SU-DHL-6 (cell line): ENCODE measurements around the gene TJP1.

Experiments
- H2AFZ ChIP-seq: fragments of 200-600 bp; sonication (generic); 2 replicates; pipeline ENCODE4 v1.6.1; 2014; ENCODE audit warnings: low read depth, mild to moderate bottlenecking, moderate library complexity, mixed read lengths, antibody characterized with exemption, low read length; ENCODE audit not compliant: severe bottlenecking
- H3F3A ChIP-seq: fragments of 200-600 bp; shearing (Covaris generic); 2 replicates; pipeline ENCODE4 v1.6.0; 2016; ENCODE audit warnings: antibody characterized with exemption, mild to moderate bottlenecking; ENCODE audit not compliant: insufficient read depth
- H3K27ac ChIP-seq: fragments of 200-600 bp; sonication (generic); 2 replicates; pipeline ENCODE4 v1.5.1; 2016; ENCODE audit warnings: low read depth, mild to moderate bottlenecking, low read length, moderate library complexity, mixed read lengths
- H3K27me3 ChIP-seq: fragments of 200-600 bp; sonication (generic), shearing (Covaris generic); 2 replicates; pipeline ENCODE4 v1.6.0; 2014; ENCODE audit warnings: mild to moderate bottlenecking, low read length
- H3K36me3 ChIP-seq: fragments of 200-600 bp; sonication (generic); 2 replicates; pipeline ENCODE4 v1.6.1; 2014; ENCODE audit warnings: mild to moderate bottlenecking, low read length, mixed read lengths
- H3K4me2 ChIP-seq: fragments of 300-600, 200-600 bp; shearing (Covaris generic), sonication (generic); 2 replicates; pipeline ENCODE4 v1.6.0; 2014; ENCODE audit warnings: low read length, low read depth, mild to moderate bottlenecking; ENCODE audit not compliant: poor library complexity, severe bottlenecking
- H3K4me3 ChIP-seq: fragments of 200-600 bp; sonication (generic); 2 replicates; pipeline ENCODE4 v1.5.1; 2014; ENCODE audit warnings: antibody characterized with exemption, low read length, mild to moderate bottlenecking, mixed read lengths; ENCODE audit not compliant: insufficient read depth, poor library complexity, severe bottlenecking
- H3K79me2 ChIP-seq: fragments of 200-600 bp; sonication (generic); 2 replicates; pipeline ENCODE4 v1.6.1; 2014; ENCODE audit warnings: mild to moderate bottlenecking, low read length, moderate library complexity; ENCODE audit not compliant: insufficient read depth
- H3K9ac ChIP-seq: fragments of 200-600 bp; sonication (generic); 2 replicates; pipeline ENCODE4 v1.7.0; 2014; ENCODE audit warnings: mild to moderate bottlenecking, low read length
- H3K9me2 ChIP-seq: fragments of 200-600 bp; sonication (generic); replicated peaks from 2 replicates; pipeline ENCODE4 v1.6.1; 2014; ENCODE audit warnings: low read length; ENCODE audit not compliant: insufficient read depth
- H3K9me3 ChIP-seq: fragments of 200-600 bp; sonication (generic); 2 replicates; pipeline ENCODE4 v1.6.1; 2014; ENCODE audit warnings: low read length, mixed read lengths; ENCODE audit not compliant: insufficient read depth
- H4K20me1 ChIP-seq: fragments of 200-600 bp; sonication (generic); 2 replicates; pipeline ENCODE4 v1.6.1; 2014; ENCODE audit warnings: low read depth, mild to moderate bottlenecking, antibody characterized with exemption, low read length, moderate library complexity, mixed read lengths
- EZH2phosphoT487 ChIP-seq: fragments of 200-600 bp; sonication (generic), shearing (Covaris generic); conservative IDR thresholded peaks from 2 replicates; pipeline ENCODE4 v1.6.1; 2018; ENCODE audit warnings: mild to moderate bottlenecking, antibody characterized with exemption, low read length, moderate library complexity, mixed read lengths
- TF ChIP-seq, protein P1 (sequence below): fragments of 200-600 bp; sonication (generic); IDR thresholded peaks from one replicate; pipeline ENCODE4 v1.5.1; 2017; ENCODE audit warnings: antibody characterized with exemption, mild to moderate bottlenecking, low read length, moderate library complexity; ENCODE audit not compliant: insufficient read depth, poor library complexity, severe bottlenecking

TJP1 gene

DNA sequence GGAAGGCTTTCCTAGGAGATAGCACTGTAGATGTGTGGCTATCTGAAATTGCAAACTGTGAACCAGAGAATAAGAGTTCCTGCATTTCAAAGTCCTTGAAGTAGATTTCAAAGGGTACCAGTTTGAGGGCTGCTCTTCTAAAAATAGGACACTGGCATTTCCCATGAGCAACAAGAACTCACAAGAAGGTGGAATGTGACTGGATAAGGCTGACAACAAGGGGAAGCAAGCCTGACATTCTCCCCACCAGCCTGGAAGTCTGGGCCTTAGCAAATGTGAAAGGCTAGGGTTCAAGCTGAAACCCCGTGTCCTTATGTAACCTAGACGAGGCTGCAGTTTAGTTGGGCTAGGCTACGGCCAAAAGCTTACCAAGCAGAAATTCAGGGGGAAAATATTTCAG lies 18.7 kb upstream of the TJP1 start:
- Histone ChIP-seq H3K9ac (no peak overlapping the region), H3K36me3 (no peaks in the 10 kb centered on the region), H3K79me2 (no peaks in the 10 kb centered on the region), H3K27ac (no peak overlapping the region), H2AFZ (no peak overlapping the region), H3K4me2 (no peak overlapping the region), H3K4me3 (no peak overlapping the region), H3K9me3 (no peaks in the 10 kb centered on the region), H3K27me3 (no peaks in the 10 kb centered on the region), H4K20me1 (no peaks in the 10 kb centered on the region), H3F3A (no peaks in the 10 kb centered on the region), H3K9me2 (no peaks in the 10 kb centered on the region)
- TF ChIP-seq, protein P1, sequence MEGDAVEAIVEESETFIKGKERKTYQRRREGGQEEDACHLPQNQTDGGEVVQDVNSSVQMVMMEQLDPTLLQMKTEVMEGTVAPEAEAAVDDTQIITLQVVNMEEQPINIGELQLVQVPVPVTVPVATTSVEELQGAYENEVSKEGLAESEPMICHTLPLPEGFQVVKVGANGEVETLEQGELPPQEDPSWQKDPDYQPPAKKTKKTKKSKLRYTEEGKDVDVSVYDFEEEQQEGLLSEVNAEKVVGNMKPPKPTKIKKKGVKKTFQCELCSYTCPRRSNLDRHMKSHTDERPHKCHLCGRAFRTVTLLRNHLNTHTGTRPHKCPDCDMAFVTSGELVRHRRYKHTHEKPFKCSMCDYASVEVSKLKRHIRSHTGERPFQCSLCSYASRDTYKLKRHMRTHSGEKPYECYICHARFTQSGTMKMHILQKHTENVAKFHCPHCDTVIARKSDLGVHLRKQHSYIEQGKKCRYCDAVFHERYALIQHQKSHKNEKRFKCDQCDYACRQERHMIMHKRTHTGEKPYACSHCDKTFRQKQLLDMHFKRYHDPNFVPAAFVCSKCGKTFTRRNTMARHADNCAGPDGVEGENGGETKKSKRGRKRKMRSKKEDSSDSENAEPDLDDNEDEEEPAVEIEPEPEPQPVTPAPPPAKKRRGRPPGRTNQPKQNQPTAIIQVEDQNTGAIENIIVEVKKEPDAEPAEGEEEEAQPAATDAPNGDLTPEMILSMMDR: no peak
- no peak for TF ChIP-seq EZH2phosphoT487

DNA sequence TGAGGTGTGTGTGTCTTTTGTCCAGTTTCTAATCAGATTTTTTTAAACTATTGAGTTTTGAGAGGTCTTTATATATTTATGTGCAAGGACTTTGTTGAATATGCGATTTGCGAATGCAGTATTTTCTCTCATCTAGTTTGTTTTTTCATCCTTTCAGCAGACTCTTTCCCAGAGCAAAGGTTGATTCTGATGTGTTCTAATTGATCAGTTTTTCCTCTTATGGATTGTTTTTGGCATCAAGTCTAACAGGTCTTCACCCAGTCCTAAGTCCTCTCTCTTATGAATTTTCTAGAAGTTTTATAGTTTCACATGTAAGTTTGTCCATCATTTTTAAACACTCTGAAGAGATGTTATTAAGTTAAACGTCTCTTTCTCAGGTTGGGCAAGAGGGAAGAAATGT lies 17.8 kb upstream of the TJP1 start:
- H3K4me3 ChIP-seq: no peak overlapping the region
- H3K27ac ChIP-seq: no peak overlapping the region
- H3K9me2 ChIP-seq: no peaks in the 10 kb centered on the region
- H3F3A ChIP-seq: no peaks in the 10 kb centered on the region
- H3K9ac ChIP-seq: no peak overlapping the region
- H3K9me3 ChIP-seq: no peaks in the 10 kb centered on the region
- H3K4me2 ChIP-seq: no peak overlapping the region
- H3K79me2 ChIP-seq: no peaks in the 10 kb centered on the region
- no peak overlapping the region for H2AFZ ChIP-seq
- H4K20me1 ChIP-seq: no peaks in the 10 kb centered on the region
- TF ChIP-seq, protein P1: no peak
- TF ChIP-seq EZH2phosphoT487: no peak
- H3K27me3 ChIP-seq: no peaks in the 10 kb centered on the region
- no peaks in the 10 kb centered on the region for H3K36me3 ChIP-seq

DNA sequence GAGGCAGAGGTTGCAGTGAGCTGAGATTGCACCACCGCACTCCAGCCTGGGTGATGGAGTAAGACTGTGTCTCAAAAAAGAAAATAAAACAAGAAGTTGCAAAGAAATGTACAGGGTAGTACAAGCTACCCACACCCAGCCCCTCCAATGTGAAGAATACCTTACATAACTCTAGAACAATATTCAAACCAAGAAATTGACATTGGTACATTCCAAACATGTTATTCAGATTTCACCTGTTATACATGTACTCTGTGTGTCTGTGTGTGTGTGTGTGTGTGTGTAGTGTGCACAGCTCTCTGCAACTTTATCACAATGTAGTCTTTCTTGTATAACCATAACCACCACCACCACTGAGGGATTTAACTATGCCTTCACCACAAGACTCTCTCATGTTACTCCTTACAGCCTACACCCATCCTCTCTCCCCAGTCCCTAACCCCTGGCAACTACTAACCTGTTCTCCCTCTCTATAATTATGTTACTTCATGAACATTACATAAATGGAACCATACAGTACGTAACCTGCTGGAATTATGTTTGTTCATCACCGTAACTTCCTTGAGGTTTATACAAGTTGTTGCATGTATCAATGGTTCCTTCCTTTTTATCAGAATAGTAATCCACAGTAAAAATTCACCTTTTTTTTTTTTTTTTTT lies 16.2 kb upstream of the TJP1 start:
- Histone ChIP-seq H3K4me2 (no peak overlapping the region), H3K27ac (no peak overlapping the region), H3K27me3 (no peaks in the 10 kb centered on the region), H2AFZ (no peak overlapping the region), H3K79me2 (no peaks in the 10 kb centered on the region), H3K9me2 (no peaks in the 10 kb centered on the region), H3F3A (no peaks in the 10 kb centered on the region), H3K9me3 (no peaks in the 10 kb centered on the region), H4K20me1 (no peaks in the 10 kb centered on the region), H3K4me3 (no peak overlapping the region), H3K36me3 (no peaks in the 10 kb centered on the region), H3K9ac (no peak overlapping the region)
- TF ChIP-seq, protein P1: no peak
- TF ChIP-seq EZH2phosphoT487: no peak
